CD14-positive monocyte (primary cell): ENCODE data around the gene TSPAN18. TPM values are rescaled to one million over a fixed set of nuclear protein-coding genes. Genes with fewer than 3 reads are reported as not detected.

Source experiments
- DNase-seq, 3 donors: peaks; one replicate each; pipeline ENCODE4 v3.0.0-alpha.2; 2011 to 2022
- H2AFZ ChIP-seq: 2 replicates; pipeline ENCODE4 v1.6.0; 2012; ENCODE audit warnings: mild to moderate bottlenecking, low read depth, low read length, inconsistent platforms; ENCODE audit not compliant: insufficient read depth, poor library complexity, severe bottlenecking
- H3K27ac ChIP-seq, 2 donors: 1 replicate in 1 of 2; 2 replicates in 1 of 2; pipeline ENCODE4 v1.5.1; 2012 to 2013; ENCODE audit warnings: low read length in 2 of 2, control low read depth in 1 of 2, inconsistent platforms in 1 of 2, low read depth in 1 of 2, mild to moderate bottlenecking in 1 of 2
- H3K27me3 ChIP-seq, 2 donors: one replicate each; pipeline versions ENCODE4 v1.6.0 to v1.6.1; 2011 to 2013; ENCODE audit warnings: low read length in 2 of 2; ENCODE audit not compliant: control insufficient read depth in 2 of 2, insufficient read depth in 2 of 2
- H3K36me3 ChIP-seq, 2 donors: replicated peaks in 1 of 2; 1 replicate in 1 of 2; 2 replicates in 1 of 2; pipeline versions ENCODE4 v1.5.1 to v1.6.1; 2012 to 2013; ENCODE audit warnings: low read length in 2 of 2, control low read depth in 1 of 2, inconsistent platforms in 1 of 2, mild to moderate bottlenecking in 1 of 2; ENCODE audit not compliant: insufficient read depth in 2 of 2, control insufficient read depth in 1 of 2
- H3K4me1 ChIP-seq, 2 donors: 1 replicate in 1 of 2; 2 replicates in 1 of 2; pipeline versions ENCODE4 v1.5.1 to v1.6.1; 2012 to 2013; ENCODE audit warnings: low read length in 2 of 2, control low read depth in 1 of 2, inconsistent platforms in 1 of 2, mild to moderate bottlenecking in 1 of 2, moderate library complexity in 1 of 2; ENCODE audit not compliant: insufficient read depth in 2 of 2, control insufficient read depth in 1 of 2
- H3K4me2 ChIP-seq: replicated peaks from 2 replicates; pipeline ENCODE3; 2012; ENCODE audit warnings: low read length, moderate library complexity, mild to moderate bottlenecking; ENCODE audit not compliant: poor library complexity, severe bottlenecking; ENCODE audit errors: extremely low read depth
- H3K4me3 ChIP-seq, 3 experiments: fragments of 200-600 bp in 1 of 3; sonication (generic) in 1 of 3; replicated peaks in 1 of 3; 1 replicate in 2 of 3; 2 replicates in 1 of 3; pipeline ENCODE4 v1.5.1; 2011 to 2013; ENCODE audit warnings: low read length in 3 of 3, mild to moderate bottlenecking in 3 of 3, control low read depth in 2 of 3, low read depth in 2 of 3, inconsistent platforms in 1 of 3, moderate library complexity in 1 of 3
- H3K79me2 ChIP-seq: 2 replicates; pipeline ENCODE4 v1.6.0; 2012; ENCODE audit warnings: mild to moderate bottlenecking, control low read depth, inconsistent platforms, low read length, moderate library complexity; ENCODE audit not compliant: insufficient read depth
- H3K9ac ChIP-seq: 2 replicates; pipeline ENCODE4 v1.6.0; 2017; ENCODE audit warnings: low read length, mild to moderate bottlenecking; ENCODE audit not compliant: insufficient read depth, poor library complexity, severe bottlenecking
- H3K9me3 ChIP-seq, 2 donors: replicated peaks in 1 of 2; 1 replicate in 1 of 2; 2 replicates in 1 of 2; pipeline versions ENCODE4 v1.5.1 to v1.6.1; 2012 to 2013; ENCODE audit warnings: low read length in 2 of 2, control low read depth in 1 of 2; ENCODE audit not compliant: control insufficient read depth in 1 of 2, insufficient read depth in 1 of 2
- H4K20me1 ChIP-seq: 2 replicates; pipeline ENCODE4 v1.6.0; 2012; ENCODE audit warnings: mild to moderate bottlenecking, low read length, control low read depth, moderate library complexity; ENCODE audit not compliant: insufficient read depth
- H3K27ac Mint-ChIP-seq, 7 donors: one replicate each; pipeline ENCODE4 v1.8.0; 2020; ENCODE audit warnings: mild to moderate bottlenecking in 7 of 7, mixed read lengths in 7 of 7, moderate library complexity in 6 of 7, inconsistent platforms in 2 of 7
- H3K27me3 Mint-ChIP-seq, 3 donors: one replicate each; pipeline ENCODE4 v1.8.0; 2021 to 2022; ENCODE audit warnings: low read depth in 3 of 3, mild to moderate bottlenecking in 3 of 3, mixed read lengths in 3 of 3, moderate library complexity in 3 of 3, inconsistent platforms in 1 of 3
- H3K36me3 Mint-ChIP-seq, 2 donors: one replicate each; pipeline ENCODE4 v1.8.0; 2020; ENCODE audit warnings: mixed read lengths in 2 of 2, inconsistent platforms in 1 of 2, mild to moderate bottlenecking in 1 of 2
- H3K4me1 Mint-ChIP-seq: one replicate; pipeline ENCODE4 v1.8.0; 2020; ENCODE audit warnings: mild to moderate bottlenecking, mixed read lengths
- H3K4me3 Mint-ChIP-seq, 2 donors: one replicate each; pipeline ENCODE4 v1.8.0; 2020; ENCODE audit warnings: mild to moderate bottlenecking in 2 of 2, mixed read lengths in 2 of 2, moderate library complexity in 1 of 2
- H3K9me3 Mint-ChIP-seq, 7 donors: one replicate each; pipeline ENCODE4 v1.8.0; 2020 to 2022; ENCODE audit warnings: mixed read lengths in 7 of 7, mild to moderate bottlenecking in 6 of 7, moderate library complexity in 6 of 7, inconsistent platforms in 2 of 7
- CTCF ChIP-seq: fragments of 200-600 bp; IDR thresholded peaks from one replicate; pipeline ENCODE4 v1.8.0; 2022; ENCODE audit warnings: antibody characterized with exemption, mild to moderate bottlenecking
- WGBS: methylation state at CpG from one replicate; pipeline ENCODE4 v1.1.5; 2013; ENCODE audit warnings: missing lambda C conversion rate; ENCODE audit not compliant: insufficient coverage; 5-methylcytosine and 5-hydroxymethylcytosine counted together
- intact Hi-C, 2 donors: fragments of 100-400 bp; cut with micrococcal nuclease; formaldehyde crosslinking; loops; one replicate each; pipeline versions ENCODE4 v1.15.0 to v1.15.1; 2023
- polyA plus RNA-seq, 3 donors: library from polyadenylated mRNA; depleted of rRNA in 1 of 3; unstranded in 2 of 3; stranded (reverse) in 1 of 3; fragments of 300-500 nt in 2 of 3; fragments of >200 nt in 1 of 3; fragmentation: Illumina TruSeq in 2 of 3; gene quantifications; 1 replicate in 2 of 3; 2 replicates in 1 of 3; pipeline ENCODE4 v1.2.3, GENCODE V29; 2012 to 2021

Gene TSPAN18
- polyA plus RNA-seq, 3 donors = not detected

GRCh38 chr11:44853666-44854065 lies 126.9 kb downstream of the TSPAN18 start:
- Histone ChIP-seq H2AFZ (no peak overlapping the region), H3K27me3 (peaks cover 0 to 3% of the 10 kb centered on the region in 2 donors), H3K27ac (no peak overlapping the region), H3K79me2 (no peaks in the 10 kb centered on the region), H3K36me3 (no peaks in the 10 kb centered on the region), H3K4me2 (no peak overlapping the region), H3K4me1 (no peaks in the 10 kb centered on the region), H3K9ac (no peak overlapping the region), H3K4me3 (no peak overlapping the region), H4K20me1 (no peaks in the 10 kb centered on the region), H3K9me3 (no peaks in the 10 kb centered on the region)
- no peak overlapping the region for H3K4me3 Mint-ChIP-seq
- no peaks in the 10 kb centered on the region for H3K9me3 Mint-ChIP-seq
- intact Hi-C loops = no loop called here
- H3K36me3 Mint-ChIP-seq = no peaks in the 10 kb centered on the region
- H3K4me1 Mint-ChIP-seq = peaks cover 4% of the 10 kb centered on the region
- DNase-seq = no peak
- no peak for TF ChIP-seq CTCF
- 62% methylated on average over 5 of the region's 9 CpGs for WGBS
- no peak overlapping the region for H3K27ac Mint-ChIP-seq
- peaks cover 13 to 22% (median 18%) of the 10 kb centered on the region in 3 donors for H3K27me3 Mint-ChIP-seq

GRCh38 chr11:44854086-44854485 lies 127.3 kb downstream of the TSPAN18 start:
- Histone ChIP-seq H3K27me3 (peaks cover 0 to 5% of the 10 kb centered on the region in 2 donors), H4K20me1 (no peaks in the 10 kb centered on the region), H3K9me3 (no peaks in the 10 kb centered on the region), H3K27ac (no peak overlapping the region), H3K36me3 (no peaks in the 10 kb centered on the region), H3K4me2 (no peak overlapping the region), H3K79me2 (no peaks in the 10 kb centered on the region), H3K4me1 (no peaks in the 10 kb centered on the region), H3K9ac (no peak overlapping the region), H2AFZ (no peak overlapping the region), H3K4me3 (no peak overlapping the region)
- DNase-seq = no peak
- H3K4me1 Mint-ChIP-seq = peaks cover 4% of the 10 kb centered on the region
- TF ChIP-seq CTCF = no peak
- H3K27me3 Mint-ChIP-seq = peaks cover 15 to 25% (median 21%) of the 10 kb centered on the region in 3 donors
- H3K27ac Mint-ChIP-seq = no peak overlapping the region
- no peak overlapping the region for H3K4me3 Mint-ChIP-seq
- no peaks in the 10 kb centered on the region for H3K9me3 Mint-ChIP-seq
- no peaks in the 10 kb centered on the region for H3K36me3 Mint-ChIP-seq
- intact Hi-C loops = no loop called here
- 90% methylated on average over 2 of the region's 5 CpGs for WGBS
